ENCODE measurements around the gene SPATS2.

GRCh38 chr12:49487605-49488004 is 120.3 kb downstream of the SPATS2 start:
- no peak for TF ChIP-seq CTCF (IDR thresholded peaks at IDR 0.05)
- no peak for TF ChIP-seq POLR2A (IDR thresholded peaks at IDR 0.05)

Data from heart left ventricle (tissue), 13 donors.